ENCODE results near the gene MLLT6. TPM values are rescaled to one million over a fixed set of nuclear protein-coding genes. Genes with fewer than 3 reads are reported as not detected.
A peak's percentile ranks its signal among the peaks of the same experiment; 100 is the strongest.

MLLT6 gene
- polyA plus RNA-seq, 4 donors = 19.5 to 99.5 (median 39.1) TPM

GRCh38 chr17:38738007-38738662, 33.1 kb downstream of the MLLT6 start:
- no peak overlapping the region for H3K4me3 ChIP-seq (ENCODE audit: low read depth in 1 of 3, low read length in 3 of 3)

GRCh38 chr17:38738686-38739085, 33.6 kb downstream of the MLLT6 start:
- peaks cover 0 to 52% (median 4%) of the 10 kb centered on the region in 3 donors for H3K4me1 ChIP-seq (ENCODE audit: control insufficient read depth in 3 of 3, insufficient read depth in 2 of 3, low read depth in 1 of 3, low read length in 2 of 3)
- FAIRE-seq = no peak

More at GRCh38 chr17:38738007-38738662, 33.1 kb downstream of the MLLT6 start:
- DNase-seq = no peak
- no peak for FAIRE-seq
- Histone ChIP-seq H3K36me3 (ENCODE audit: control insufficient read depth in 3 of 3, insufficient read depth in 2 of 3, low read depth in 1 of 3, low read length in 3 of 3) (peaks cover 0 to 80% (median 2%) of the 10 kb centered on the region in 3 donors), H3K4me1 (ENCODE audit: control insufficient read depth in 3 of 3, insufficient read depth in 2 of 3, low read depth in 1 of 3, low read length in 2 of 3) (peaks cover 0 to 52% (median 4%) of the 10 kb centered on the region in 3 donors), H3K9me3 (ENCODE audit: control insufficient read depth in 2 of 2, insufficient read depth in 1 of 2, low read depth in 1 of 2, low read length in 1 of 2) (no peaks in the 10 kb centered on the region), H3K27ac (ENCODE audit: low read depth in 1 of 3, low read length in 2 of 3) (no peak overlapping the region), H3K27me3 (ENCODE audit: control insufficient read depth in 3 of 3, insufficient read depth in 3 of 3, low read length in 3 of 3) (no peaks in the 10 kb centered on the region)
- 76 to 85% (median 83%) methylated on average over 14 of the region's 14 CpGs for WGBS, 3 donors

GRCh38 chr17:38739305-38739704, 34.2 kb downstream of the MLLT6 start:
- H3K4me1 ChIP-seq (ENCODE audit: control insufficient read depth in 3 of 3, insufficient read depth in 2 of 3, low read depth in 1 of 3, low read length in 2 of 3) = peaks cover 0 to 51% (median 4%) of the 10 kb centered on the region in 3 donors
- H3K4me3 ChIP-seq (ENCODE audit: low read depth in 1 of 3, low read length in 3 of 3) = no peak overlapping the region
- FAIRE-seq (no peak), DNase-seq (peak in 1 of 2 donors; percentile 71)
- no peaks in the 10 kb centered on the region for H3K9me3 ChIP-seq (ENCODE audit: control insufficient read depth in 2 of 2, insufficient read depth in 1 of 2, low read depth in 1 of 2, low read length in 1 of 2)
- H3K36me3 ChIP-seq (ENCODE audit: control insufficient read depth in 3 of 3, insufficient read depth in 2 of 3, low read depth in 1 of 3, low read length in 3 of 3) = peaks cover 0 to 68% (median 2%) of the 10 kb centered on the region in 3 donors
- no peaks in the 10 kb centered on the region for H3K27me3 ChIP-seq (ENCODE audit: control insufficient read depth in 3 of 3, insufficient read depth in 3 of 3, low read length in 3 of 3)
- WGBS, 3 donors = 5 to 63% (median 39%) methylated on average over 14 of the region's 14 CpGs
- H3K27ac ChIP-seq (ENCODE audit: low read depth in 1 of 3, low read length in 2 of 3) = no peak overlapping the region

More at GRCh38 chr17:38738686-38739085, 33.6 kb downstream of the MLLT6 start:
- Histone ChIP-seq H3K36me3 (ENCODE audit: control insufficient read depth in 3 of 3, insufficient read depth in 2 of 3, low read depth in 1 of 3, low read length in 3 of 3) (peaks cover 0 to 75% (median 2%) of the 10 kb centered on the region in 3 donors), H3K4me3 (ENCODE audit: low read depth in 1 of 3, low read length in 3 of 3) (no peak overlapping the region), H3K27ac (ENCODE audit: low read depth in 1 of 3, low read length in 2 of 3) (no peak overlapping the region), H3K27me3 (ENCODE audit: control insufficient read depth in 3 of 3, insufficient read depth in 3 of 3, low read length in 3 of 3) (no peaks in the 10 kb centered on the region), H3K9me3 (ENCODE audit: control insufficient read depth in 2 of 2, insufficient read depth in 1 of 2, low read depth in 1 of 2, low read length in 1 of 2) (no peaks in the 10 kb centered on the region)
- no peak for DNase-seq
- WGBS, 3 donors = 87 to 93% (median 88%) methylated on average over 16 of the region's 16 CpGs

- H3K4me1 ChIP-seq (ENCODE audit: control insufficient read depth in 3 of 3, insufficient read depth in 2 of 3, low read depth in 1 of 3, low read length in 2 of 3) = peaks cover 0 to 44% (median 4%) of the 10 kb centered on the region in 3 donors
- WGBS, 3 donors = 71 to 90% (median 73%) methylated on average over 19 of the region's 19 CpGs
- FAIRE-seq (no peak), DNase-seq (no peak)
- no peak overlapping the region for H3K27ac ChIP-seq (ENCODE audit: low read depth in 1 of 3, low read length in 2 of 3)
- peaks cover 0 to 67% (median 0%) of the 10 kb centered on the region in 3 donors for H3K36me3 ChIP-seq (ENCODE audit: control insufficient read depth in 3 of 3, insufficient read depth in 2 of 3, low read depth in 1 of 3, low read length in 3 of 3)
- H3K27me3 ChIP-seq (ENCODE audit: control insufficient read depth in 3 of 3, insufficient read depth in 3 of 3, low read length in 3 of 3) = no peaks in the 10 kb centered on the region
- no peaks in the 10 kb centered on the region for H3K9me3 ChIP-seq (ENCODE audit: control insufficient read depth in 2 of 2, insufficient read depth in 1 of 2, low read depth in 1 of 2, low read length in 1 of 2)
- no peak overlapping the region for H3K4me3 ChIP-seq (ENCODE audit: low read depth in 1 of 3, low read length in 3 of 3)
Measured at GRCh38 chr17:38740044-38740443, 35.0 kb downstream of the MLLT6 start.

GRCh38 chr17:38740806-38741205, 35.7 kb downstream of the MLLT6 start:
- Histone ChIP-seq H3K4me3 (ENCODE audit: low read depth in 1 of 3, low read length in 3 of 3) (no peak overlapping the region), H3K4me1 (ENCODE audit: control insufficient read depth in 3 of 3, insufficient read depth in 2 of 3, low read depth in 1 of 3, low read length in 2 of 3) (peaks cover 0 to 45% (median 4%) of the 10 kb centered on the region in 3 donors), H3K27me3 (ENCODE audit: control insufficient read depth in 3 of 3, insufficient read depth in 3 of 3, low read length in 3 of 3) (no peaks in the 10 kb centered on the region), H3K9me3 (ENCODE audit: control insufficient read depth in 2 of 2, insufficient read depth in 1 of 2, low read depth in 1 of 2, low read length in 1 of 2) (no peaks in the 10 kb centered on the region), H3K36me3 (ENCODE audit: control insufficient read depth in 3 of 3, insufficient read depth in 2 of 3, low read depth in 1 of 3, low read length in 3 of 3) (peaks cover 0 to 65% (median 0%) of the 10 kb centered on the region in 3 donors), H3K27ac (ENCODE audit: low read depth in 1 of 3, low read length in 2 of 3) (peak overlapping the region in 1 of 3 donors; percentile 7)
- FAIRE-seq (no peak), DNase-seq (no peak)
- WGBS, 3 donors = 69 to 84% (median 72%) methylated on average over 4 of the region's 4 CpGs

GRCh38 chr17:38741461-38741860, 36.4 kb downstream of the MLLT6 start:
- Histone ChIP-seq H3K27me3 (ENCODE audit: control insufficient read depth in 3 of 3, insufficient read depth in 3 of 3, low read length in 3 of 3) (no peaks in the 10 kb centered on the region), H3K9me3 (ENCODE audit: control insufficient read depth in 2 of 2, insufficient read depth in 1 of 2, low read depth in 1 of 2, low read length in 1 of 2) (no peaks in the 10 kb centered on the region), H3K4me3 (ENCODE audit: low read depth in 1 of 3, low read length in 3 of 3) (no peak overlapping the region), H3K4me1 (ENCODE audit: control insufficient read depth in 3 of 3, insufficient read depth in 2 of 3, low read depth in 1 of 3, low read length in 2 of 3) (peaks cover 0 to 51% (median 4%) of the 10 kb centered on the region in 3 donors), H3K36me3 (ENCODE audit: control insufficient read depth in 3 of 3, insufficient read depth in 2 of 3, low read depth in 1 of 3, low read length in 3 of 3) (peaks cover 0 to 61% (median 0%) of the 10 kb centered on the region in 3 donors), H3K27ac (ENCODE audit: low read depth in 1 of 3, low read length in 2 of 3) (peak overlapping the region in 2 of 3 donors; percentile 72 to 90)
- no peak for FAIRE-seq
- DNase-seq = no peak
- 59 to 70% (median 64%) methylated on average over 5 of the region's 5 CpGs for WGBS, 3 donors

GRCh38 chr17:38741921-38742410, 36.9 kb downstream of the MLLT6 start:
- Histone ChIP-seq H3K27me3 (ENCODE audit: control insufficient read depth in 3 of 3, insufficient read depth in 3 of 3, low read length in 3 of 3) (no peaks in the 10 kb centered on the region), H3K27ac (ENCODE audit: low read depth in 1 of 3, low read length in 2 of 3) (peak overlapping the region in 2 of 3 donors; percentile 72 to 90), H3K4me1 (ENCODE audit: control insufficient read depth in 3 of 3, insufficient read depth in 2 of 3, low read depth in 1 of 3, low read length in 2 of 3) (peaks cover 0 to 56% (median 4%) of the 10 kb centered on the region in 3 donors), H3K4me3 (ENCODE audit: low read depth in 1 of 3, low read length in 3 of 3) (no peak overlapping the region), H3K9me3 (ENCODE audit: control insufficient read depth in 2 of 2, insufficient read depth in 1 of 2, low read depth in 1 of 2, low read length in 1 of 2) (no peaks in the 10 kb centered on the region), H3K36me3 (ENCODE audit: control insufficient read depth in 3 of 3, insufficient read depth in 2 of 3, low read depth in 1 of 3, low read length in 3 of 3) (peaks cover 0 to 58% (median 0%) of the 10 kb centered on the region in 3 donors)
- FAIRE-seq (no peak), DNase-seq (peak; percentile 70 to 76)
- 11 to 34% (median 31%) methylated on average over 7 of the region's 7 CpGs for WGBS, 3 donors

GRCh38 chr17:38742411-38743308, 37.6 kb downstream of the MLLT6 start:
- DNase-seq (peak; percentile 87 to 93), FAIRE-seq (no peak)
- H3K4me1 ChIP-seq (ENCODE audit: control insufficient read depth in 3 of 3, insufficient read depth in 2 of 3, low read depth in 1 of 3, low read length in 2 of 3) = peaks cover 0 to 58% (median 6%) of the 10 kb centered on the region in 3 donors
- no peaks in the 10 kb centered on the region for H3K27me3 ChIP-seq (ENCODE audit: control insufficient read depth in 3 of 3, insufficient read depth in 3 of 3, low read length in 3 of 3)
- H3K36me3 ChIP-seq (ENCODE audit: control insufficient read depth in 3 of 3, insufficient read depth in 2 of 3, low read depth in 1 of 3, low read length in 3 of 3) = peaks cover 0 to 52% (median 0%) of the 10 kb centered on the region in 3 donors
- no peak overlapping the region for H3K4me3 ChIP-seq (ENCODE audit: low read depth in 1 of 3, low read length in 3 of 3)
- 16 to 37% (median 27%) methylated on average over 21 to 22 of the region's 22 CpGs for WGBS, 3 donors
- H3K27ac ChIP-seq (ENCODE audit: low read depth in 1 of 3, low read length in 2 of 3) = peak overlapping the region in 2 of 3 donors; percentile 72 to 90
- no peaks in the 10 kb centered on the region for H3K9me3 ChIP-seq (ENCODE audit: control insufficient read depth in 2 of 2, insufficient read depth in 1 of 2, low read depth in 1 of 2, low read length in 1 of 2)

All from small intestine (tissue), 7 donors.